Left lung (tissue), 10 donors: Measurements from ENCODE around the gene SPATA46. TPM values are rescaled to one million over a fixed set of nuclear protein-coding genes. Genes with fewer than 3 reads are reported as not detected.
"Not testable (repeated sequence)": the region's sequence is repeated elsewhere in the genome, so short reads cannot be mapped to it uniquely, and the experiment has no call there.

Experiments used
- ATAC-seq: fragments of 200-7000 bp; cut with Tn5 transposase; one replicate; pipeline ENCODE4 v1.9.1; 2020; ENCODE audit warnings: moderate library complexity
- DNase-seq, 4 donors: peaks; one replicate each; pipeline ENCODE4 v3.0.0-alpha.2; 2013 to 2020
- H3K27ac ChIP-seq, 2 donors: fragments of 200-600 bp; sonication (generic) in 1 of 2; one replicate each; pipeline versions ENCODE4 v1.5.0 to v1.8.0; 2020 to 2021
- H3K27me3 ChIP-seq, 2 donors: fragments of 200-600 bp; sonication (generic) in 1 of 2; one replicate each; pipeline versions ENCODE4 v1.5.0 to v1.8.0; 2020 to 2021
- H3K36me3 ChIP-seq, 2 donors: fragments of 200-600 bp; sonication (generic) in 1 of 2; one replicate each; pipeline versions ENCODE4 v1.5.0 to v1.8.0; 2020 to 2021
- H3K4me1 ChIP-seq, 2 donors: fragments of 200-600 bp; one replicate each; pipeline ENCODE4 v1.8.0; 2021
- H3K4me3 ChIP-seq, 2 donors: fragments of 200-600 bp; sonication (generic) in 1 of 2; one replicate each; pipeline versions ENCODE4 v1.5.0 to v1.8.0; 2020 to 2021; ENCODE audit warnings: mild to moderate bottlenecking in 1 of 2
- H3K9me3 ChIP-seq, 2 donors: fragments of 200-600 bp; sonication (generic) in 1 of 2; one replicate each; pipeline versions ENCODE4 v1.5.0 to v1.8.0; 2020 to 2021
- intact Hi-C, 2 donors: fragments of 100-400 bp; cut with DNase I; formaldehyde crosslinking; loops; one replicate each; pipeline versions ENCODE4 v1.11.2 to v1.14.2; 2022
- polyA plus RNA-seq, 6 donors: library from polyadenylated mRNA; unstranded; fragments of 120-200 nt; gene quantifications; one replicate each; pipeline ENCODE4 v1.2.1, GENCODE V29; 2013; ENCODE audit not compliant: insufficient read length in 6 of 6
- total RNA-seq, 2 donors: library from RNA; stranded (reverse); fragmentation: NEBNext Ultra II Directional; extraction: Animal tissue kit (Norgen Biotek cat#: 25700); gene quantifications; one replicate each; pipeline ENCODE4 v1.2.1, GENCODE V29; 2021
- TF ChIP-seq, protein P1 (sequence below), 2 donors: fragments of 200-600 bp; sonication (generic) in 1 of 2; IDR thresholded peaks; one replicate each; pipeline versions ENCODE4 v1.5.0 to v1.8.0; 2021; ENCODE audit warnings: antibody characterized with exemption in 2 of 2
- donor health status: DM: no; HTN: yes; CAD: no.
- donor health status: DM: no; HTN: no; CAD: no.

The SPATA46 gene
- total and polyA plus RNA-seq, 8 donors = 0.47 to 1.1 (median 0.73) TPM; not detected in 2

DNA sequence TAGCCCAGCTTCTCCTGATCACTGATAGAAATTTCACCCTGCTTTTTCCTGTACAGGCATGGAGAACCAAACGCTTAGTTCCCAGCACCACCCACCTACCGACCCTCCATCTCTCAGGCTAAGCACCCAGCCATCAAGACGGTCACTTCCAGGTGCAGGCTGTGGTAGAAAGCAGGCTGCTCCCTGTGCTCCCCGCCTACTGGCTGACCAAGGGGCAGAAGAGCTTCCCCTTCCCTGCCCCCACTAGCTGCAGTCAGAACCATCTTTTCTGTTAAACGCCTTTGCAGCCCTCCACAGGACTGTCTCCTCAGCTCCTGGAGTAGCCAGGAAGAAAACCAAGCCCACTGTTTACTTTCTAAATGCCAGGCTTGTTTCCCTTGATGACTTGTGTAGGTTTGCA is 23.0 kb downstream of the SPATA46 start:
- Histone ChIP-seq H3K36me3 (no peaks in the 10 kb centered on the region), H3K4me3 (no peak overlapping the region), H3K27me3 (no peaks in the 10 kb centered on the region), H3K4me1 (no peaks in the 10 kb centered on the region), H3K27ac (no peak overlapping the region), H3K9me3 (no peaks in the 10 kb centered on the region)
- TF ChIP-seq, protein P1, sequence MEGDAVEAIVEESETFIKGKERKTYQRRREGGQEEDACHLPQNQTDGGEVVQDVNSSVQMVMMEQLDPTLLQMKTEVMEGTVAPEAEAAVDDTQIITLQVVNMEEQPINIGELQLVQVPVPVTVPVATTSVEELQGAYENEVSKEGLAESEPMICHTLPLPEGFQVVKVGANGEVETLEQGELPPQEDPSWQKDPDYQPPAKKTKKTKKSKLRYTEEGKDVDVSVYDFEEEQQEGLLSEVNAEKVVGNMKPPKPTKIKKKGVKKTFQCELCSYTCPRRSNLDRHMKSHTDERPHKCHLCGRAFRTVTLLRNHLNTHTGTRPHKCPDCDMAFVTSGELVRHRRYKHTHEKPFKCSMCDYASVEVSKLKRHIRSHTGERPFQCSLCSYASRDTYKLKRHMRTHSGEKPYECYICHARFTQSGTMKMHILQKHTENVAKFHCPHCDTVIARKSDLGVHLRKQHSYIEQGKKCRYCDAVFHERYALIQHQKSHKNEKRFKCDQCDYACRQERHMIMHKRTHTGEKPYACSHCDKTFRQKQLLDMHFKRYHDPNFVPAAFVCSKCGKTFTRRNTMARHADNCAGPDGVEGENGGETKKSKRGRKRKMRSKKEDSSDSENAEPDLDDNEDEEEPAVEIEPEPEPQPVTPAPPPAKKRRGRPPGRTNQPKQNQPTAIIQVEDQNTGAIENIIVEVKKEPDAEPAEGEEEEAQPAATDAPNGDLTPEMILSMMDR (IDR thresholded peaks at IDR 0.05) = no peak
- ATAC-seq = no peak
- no peak for DNase-seq
- intact Hi-C loops = no loop called here

DNA sequence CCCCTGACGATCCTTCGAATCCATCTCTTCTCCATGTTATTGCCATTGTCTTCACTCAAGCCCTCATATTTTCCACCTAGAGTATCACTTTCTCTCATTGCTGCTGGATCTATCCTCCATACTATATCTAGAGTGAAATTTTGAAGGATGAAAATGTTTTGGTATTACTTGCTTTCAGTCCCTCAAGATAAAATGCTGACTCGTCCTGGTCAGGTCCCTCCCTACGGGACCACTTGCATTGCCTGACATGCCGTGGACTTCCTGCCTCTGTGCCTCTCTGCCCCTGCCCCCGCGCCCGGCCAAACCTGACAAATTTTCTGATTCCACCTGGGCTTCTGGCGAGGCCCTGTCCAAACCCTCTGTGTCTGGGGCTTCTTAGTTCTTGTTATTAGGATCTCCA is 23.6 kb downstream of the SPATA46 start:
- H3K36me3 ChIP-seq = no peaks in the 10 kb centered on the region
- DNase-seq = no peak
- no peaks in the 10 kb centered on the region for H3K27me3 ChIP-seq
- H3K4me1 ChIP-seq = no peaks in the 10 kb centered on the region
- no peak overlapping the region for H3K27ac ChIP-seq
- TF ChIP-seq, protein P1 (IDR thresholded peaks at IDR 0.05) = no peak
- H3K9me3 ChIP-seq = no peaks in the 10 kb centered on the region
- intact Hi-C loops = no loop called here
- no peak for ATAC-seq
- H3K4me3 ChIP-seq = no peak overlapping the region

DNA sequence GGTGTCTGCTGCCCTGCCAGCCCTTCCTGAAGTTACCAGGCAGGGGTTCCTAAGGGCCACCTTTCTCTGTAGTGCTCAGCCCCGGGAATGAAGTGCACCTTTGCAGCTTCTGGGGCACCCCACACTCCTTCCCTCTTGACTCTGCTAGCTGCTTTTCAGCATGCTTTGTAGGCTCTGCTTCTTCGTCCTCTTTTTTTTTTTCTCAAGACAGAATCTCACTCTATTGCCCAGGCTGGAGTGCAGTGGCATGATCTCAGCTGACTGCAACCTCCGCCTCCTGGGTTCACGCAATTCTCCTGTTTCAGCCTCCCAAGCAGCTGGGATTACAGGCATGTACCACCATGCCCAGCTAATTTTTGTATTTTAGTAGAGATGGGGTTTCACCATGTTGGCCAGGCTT is 24.8 kb downstream of the SPATA46 start:
- H3K9me3 ChIP-seq, DNase-seq, intact Hi-C loops, H3K4me1 ChIP-seq, ATAC-seq, H3K27me3 ChIP-seq, H3K36me3 ChIP-seq, H3K27ac ChIP-seq, H3K4me3 ChIP-seq: not testable (repeated sequence)

DNA sequence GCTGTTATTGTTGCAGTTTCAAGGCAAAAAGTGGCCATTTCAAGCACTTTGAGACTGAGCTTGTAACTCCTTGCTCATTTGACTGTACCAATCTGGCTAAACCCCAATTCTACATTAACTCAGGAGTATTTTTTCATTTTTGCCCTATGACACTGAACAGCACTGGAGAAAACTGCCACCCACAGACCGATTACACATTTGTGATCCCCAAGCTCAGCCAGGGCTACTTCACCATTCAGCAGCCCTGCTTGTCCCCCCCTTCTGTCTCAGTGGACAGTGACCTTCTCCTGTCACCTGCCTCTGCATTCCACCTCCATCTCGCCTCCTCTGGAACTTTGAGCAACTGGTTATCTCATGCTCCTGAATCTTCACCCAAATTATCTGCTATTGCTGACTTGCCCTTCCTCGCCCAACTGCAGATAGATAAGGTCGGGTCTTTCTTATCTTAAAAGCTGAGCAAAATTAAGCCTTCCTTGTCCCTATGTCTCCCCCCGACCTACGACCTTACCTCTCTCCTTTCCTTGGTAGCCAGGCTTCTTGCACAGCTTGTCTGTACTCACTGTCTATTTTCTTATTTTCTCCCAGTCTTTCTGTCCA is 25.3 kb downstream of the SPATA46 start:
- Histone ChIP-seq H3K4me1 (no peaks in the 10 kb centered on the region), H3K36me3 (no peaks in the 10 kb centered on the region), H3K9me3 (no peaks in the 10 kb centered on the region), H3K4me3 (no peak overlapping the region), H3K27ac (no peak overlapping the region), H3K27me3 (no peaks in the 10 kb centered on the region)
- TF ChIP-seq, protein P1 (IDR thresholded peaks at IDR 0.05) = no peak
- no peak for DNase-seq
- intact Hi-C loops = no loop called here
- no peak for ATAC-seq

DNA sequence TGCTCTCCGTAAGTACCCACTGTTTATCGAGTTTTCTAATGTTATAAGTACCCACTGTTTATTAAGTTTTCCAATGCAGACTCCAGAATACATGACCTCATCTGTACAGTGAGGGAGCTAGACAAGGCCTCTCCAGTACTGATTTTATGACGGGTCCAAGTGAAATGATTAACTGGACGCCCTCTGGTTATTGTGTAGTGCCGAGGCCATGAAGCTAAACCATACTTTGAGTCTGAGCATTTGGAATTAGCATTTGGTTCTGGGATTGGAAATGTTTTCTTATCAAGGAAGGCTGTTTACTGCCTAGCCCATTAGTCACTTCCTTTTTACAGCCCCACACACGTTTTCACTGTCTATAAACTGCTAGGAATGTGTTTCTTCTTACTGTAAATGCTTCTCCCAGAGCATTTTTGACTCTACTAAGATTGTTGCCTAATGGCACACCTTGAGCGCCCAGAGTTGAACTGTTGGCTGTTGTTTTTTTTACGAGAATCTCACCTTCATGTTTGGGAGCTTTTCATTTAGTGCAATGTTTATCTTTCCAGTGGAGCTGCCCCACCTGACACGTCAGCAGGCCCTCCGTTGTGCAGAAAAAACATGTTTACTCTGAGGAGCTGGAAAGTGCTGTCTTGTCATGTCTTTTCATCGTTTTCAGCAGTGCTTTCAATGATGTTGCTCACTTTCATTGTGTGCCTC is 26.9 kb downstream of the SPATA46 start:
- no peaks in the 10 kb centered on the region for H3K9me3 ChIP-seq
- H3K4me3 ChIP-seq = no peak overlapping the region
- DNase-seq (no peak), ATAC-seq (no peak)
- no peaks in the 10 kb centered on the region for H3K4me1 ChIP-seq
- no peaks in the 10 kb centered on the region for H3K36me3 ChIP-seq
- TF ChIP-seq, protein P1 (IDR thresholded peaks at IDR 0.05) = no peak
- H3K27me3 ChIP-seq = no peaks in the 10 kb centered on the region
- intact Hi-C loops = no loop called here
- H3K27ac ChIP-seq = no peak overlapping the region
